Common myeloid progenitor, CD34-positive (primary cell): Measurements from ENCODE around the gene SHISAL1.
A peak's percentile ranks its signal among the peaks of the same experiment; 100 is the strongest.

Experiments used
- CTCF ChIA-PET: fragments of 350-600 bp; sonication (Branson Sonifier 250); formaldehyde crosslinking; loops from one replicate; lab custom pipeline; 2021; ENCODE audit warnings: antibody characterized with exemption; lab: Charles Lee
- POLR2A ChIA-PET: fragments of 350-600 bp; sonication (Branson Sonifier 250); formaldehyde crosslinking; loops from one replicate; lab custom pipeline; 2021; ENCODE audit warnings: antibody characterized with exemption; lab: Charles Lee
- DNase-seq, 3 donors: peaks; one replicate each; pipeline versions ENCODE4 v3.0.0 to v3.0.0-alpha.2; 2013
- H3K27ac ChIP-seq, 2 experiments: 1 replicate in 1 of 2; 2 replicates in 1 of 2; pipeline ENCODE4 v1.7.0; 2013; ENCODE audit warnings: inconsistent platforms in 2 of 2, low read length in 2 of 2, mild to moderate bottlenecking in 2 of 2, low read depth in 1 of 2, moderate library complexity in 1 of 2; ENCODE audit not compliant: severe bottlenecking in 2 of 2, insufficient read depth in 1 of 2, poor library complexity in 1 of 2
- H3K27me3 ChIP-seq, 5 experiments: replicated peaks in 2 of 5; 1 replicate in 3 of 5; 2 replicates in 2 of 5; pipeline versions ENCODE4 v1.6.1 to v1.7.0; 2013; ENCODE audit warnings: low read length in 4 of 5, mild to moderate bottlenecking in 2 of 5, moderate library complexity in 2 of 5, inconsistent platforms in 1 of 5; ENCODE audit not compliant: insufficient read depth in 5 of 5, control insufficient read depth in 4 of 5
- H3K36me3 ChIP-seq, 4 experiments: 1 replicate in 2 of 4; 2 replicates in 2 of 4; pipeline versions ENCODE4 v1.6.1 to v1.7.0; 2013; ENCODE audit warnings: low read length in 3 of 4, control low read depth in 1 of 4, mild to moderate bottlenecking in 1 of 4; ENCODE audit not compliant: control insufficient read depth in 4 of 4, insufficient read depth in 4 of 4
- H3K4me1 ChIP-seq, 4 experiments: 1 replicate in 3 of 4; 2 replicates in 1 of 4; pipeline versions ENCODE4 v1.6.1 to v1.7.1; 2013; ENCODE audit warnings: low read length in 3 of 4, mild to moderate bottlenecking in 3 of 4, control low read depth in 1 of 4, inconsistent platforms in 1 of 4, moderate library complexity in 1 of 4; ENCODE audit not compliant: control insufficient read depth in 4 of 4, insufficient read depth in 4 of 4; ENCODE audit errors: control extremely low read depth in 1 of 4
- H3K4me3 ChIP-seq, 7 experiments: 1 replicate in 4 of 7; 2 replicates in 3 of 7; pipeline versions ENCODE4 v1.5.1 to v1.7.0; 2013; ENCODE audit warnings: mild to moderate bottlenecking in 7 of 7, low read length in 6 of 7, moderate library complexity in 6 of 7, inconsistent platforms in 2 of 7, low read depth in 2 of 7, control low read depth in 1 of 7; ENCODE audit not compliant: insufficient read depth in 4 of 7, control insufficient read depth in 1 of 7; ENCODE audit errors: extremely low read depth in 1 of 7
- H3K9me3 ChIP-seq, 5 experiments: 1 replicate in 4 of 5; 2 replicates in 1 of 5; pipeline versions ENCODE4 v1.6.1 to v1.7.1; 2013; ENCODE audit warnings: low read length in 4 of 5, mild to moderate bottlenecking in 2 of 5, inconsistent platforms in 1 of 5, low read depth in 1 of 5, moderate library complexity in 1 of 5; ENCODE audit not compliant: control insufficient read depth in 4 of 5, insufficient read depth in 2 of 5; ENCODE audit errors: control extremely low read depth in 1 of 5
- WGBS: methylation state at CpG from one replicate; pipeline ENCODE4 v1.1.5; 2013; ENCODE audit not compliant: insufficient coverage; 5-methylcytosine and 5-hydroxymethylcytosine counted together

The SHISAL1 gene

DNA sequence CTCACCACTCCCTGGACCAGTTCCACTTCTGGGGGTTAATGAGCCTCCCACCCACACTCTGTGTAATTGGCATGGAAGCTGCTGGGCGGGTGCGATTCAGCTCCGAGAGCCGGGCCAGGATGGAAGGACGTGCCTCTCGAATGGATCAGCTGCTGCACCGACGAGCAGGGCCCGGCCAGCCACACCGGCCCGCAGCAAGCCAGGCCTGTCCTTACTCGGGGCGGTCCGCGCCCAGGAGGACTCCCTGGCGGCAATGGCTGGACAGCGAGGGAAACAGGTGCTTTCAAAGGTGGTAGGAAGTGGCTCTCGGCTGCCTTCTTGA lies 4.3 kb upstream of the SHISAL1 start:
- ChIA-PET CTCF (interaction anchor here (0.7 kb wide), 1 partner anchor 250 kb away, joined by 3 read pairs; no protein-coding TSS in a partner anchor), POLR2A (interaction anchor here (0.7 to 1.1 kb wide), 2 partner anchors 9 to 249 kb away, joined by 3 read pairs; no protein-coding TSS in a partner anchor)
- WGBS: 100% methylated on average over 3 of the region's 18 CpGs
- peaks cover 0 to 5% (median 0%) of the 10 kb centered on the region in 5 experiments for H3K27me3 ChIP-seq
- H3K36me3 ChIP-seq: no peaks in the 10 kb centered on the region
- no peaks in the 10 kb centered on the region for H3K9me3 ChIP-seq
- no peak overlapping the region for H3K27ac ChIP-seq
- H3K4me1 ChIP-seq: peaks cover 0 to 10% (median 7%) of the 10 kb centered on the region in 4 experiments
- no peak for DNase-seq
- no peak overlapping the region for H3K4me3 ChIP-seq

DNA sequence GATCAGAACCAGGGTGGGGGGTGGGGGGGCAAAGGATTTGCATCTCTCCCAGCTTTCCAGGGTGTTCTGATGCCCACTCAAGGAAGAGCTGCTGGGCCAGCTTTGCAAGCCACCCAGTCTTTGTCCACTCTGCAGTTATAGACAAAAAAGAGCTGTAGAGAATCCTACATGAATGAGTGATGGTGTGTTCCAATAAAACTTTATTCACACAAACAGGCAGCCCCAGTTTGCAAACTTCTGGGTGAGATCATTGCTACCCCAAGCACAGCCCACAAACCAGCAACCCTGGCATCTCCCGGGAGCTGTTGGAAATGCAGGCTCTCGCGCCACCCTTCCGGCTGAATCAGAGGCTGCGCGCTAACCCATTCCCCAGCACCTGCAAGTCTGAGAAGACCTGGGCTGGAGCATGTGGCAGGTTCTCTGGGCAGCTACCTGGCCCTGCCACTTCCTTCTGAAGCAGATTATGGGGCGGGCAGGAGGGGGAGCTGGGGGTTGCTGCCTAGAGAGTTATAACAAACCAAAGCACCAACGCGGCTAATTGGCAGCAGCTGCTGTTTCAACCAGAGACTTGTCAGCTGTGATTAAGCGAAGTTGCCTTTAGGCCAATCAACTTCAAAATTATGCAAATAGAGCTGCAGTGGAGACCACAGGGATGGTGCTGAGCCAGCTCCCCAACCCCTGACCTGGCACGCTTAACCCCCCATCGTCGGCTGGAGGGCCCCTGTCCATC lies 3.8 kb upstream of the SHISAL1 start:
- Histone ChIP-seq H3K27me3 (peaks cover 0 to 5% (median 0%) of the 10 kb centered on the region in 5 experiments), H3K36me3 (no peaks in the 10 kb centered on the region), H3K9me3 (no peaks in the 10 kb centered on the region), H3K4me3 (no peak overlapping the region), H3K27ac (no peak overlapping the region), H3K4me1 (peaks cover 0 to 10% (median 7%) of the 10 kb centered on the region in 4 experiments)
- 98% methylated on average over 9 of the region's 13 CpGs for WGBS
- no peak for DNase-seq
- ChIA-PET POLR2A (interaction anchor here (0.7 to 1.1 kb wide), 2 partner anchors 10 to 248 kb away, joined by 3 read pairs; no protein-coding TSS in a partner anchor), CTCF (interaction anchor here (0.7 kb wide), 1 partner anchor 251 kb away, joined by 3 read pairs; no protein-coding TSS in a partner anchor)

DNA sequence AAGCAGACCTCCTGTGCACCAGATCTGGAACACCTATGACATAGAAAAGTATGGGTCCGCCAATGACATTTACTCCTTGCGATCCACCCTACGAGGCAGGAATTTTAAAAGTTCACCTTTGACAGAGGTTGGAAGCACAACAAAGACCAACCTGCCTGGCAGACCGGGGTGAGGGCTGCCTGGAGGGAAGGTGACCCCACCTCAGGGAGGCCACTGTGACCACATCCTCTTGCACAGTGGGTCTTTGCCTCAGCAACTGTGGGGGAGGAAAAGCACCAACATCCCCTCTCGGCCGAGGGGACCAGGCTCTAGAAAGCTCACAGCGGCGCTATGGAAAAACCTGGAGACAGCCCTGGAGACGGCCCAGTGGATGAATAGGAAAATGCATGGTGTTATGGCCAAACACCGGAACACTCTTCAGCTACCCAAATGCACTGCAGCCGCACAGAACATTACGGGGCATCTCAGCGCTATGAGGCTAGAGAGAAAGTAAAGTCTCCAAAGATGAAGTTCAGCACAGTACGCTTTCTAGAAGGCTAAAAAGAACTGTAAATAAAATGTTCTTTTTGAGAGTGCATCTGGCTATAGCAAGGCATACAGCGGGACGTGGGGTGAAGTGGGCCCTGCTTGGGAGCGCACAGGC lies 1.8 kb upstream of the SHISAL1 start:
- H3K36me3 ChIP-seq: no peaks in the 10 kb centered on the region
- H3K27ac ChIP-seq: no peak overlapping the region
- ChIA-PET POLR2A (interaction anchor here (0.6 kb wide), 1 partner anchor 609 kb away, joined by 3 read pairs; no protein-coding TSS in a partner anchor), CTCF (no interaction called here)
- WGBS: 42% methylated on average over 14 of the region's 17 CpGs
- peaks cover 0 to 10% (median 7%) of the 10 kb centered on the region in 4 experiments for H3K4me1 ChIP-seq
- H3K4me3 ChIP-seq: peak overlapping the region in 1 of 7 experiments; percentile 39
- DNase-seq: peak in 1 of 3 donors; percentile 15
- H3K9me3 ChIP-seq: no peaks in the 10 kb centered on the region
- H3K27me3 ChIP-seq: peaks cover 0 to 2% (median 0%) of the 10 kb centered on the region in 5 experiments

DNA sequence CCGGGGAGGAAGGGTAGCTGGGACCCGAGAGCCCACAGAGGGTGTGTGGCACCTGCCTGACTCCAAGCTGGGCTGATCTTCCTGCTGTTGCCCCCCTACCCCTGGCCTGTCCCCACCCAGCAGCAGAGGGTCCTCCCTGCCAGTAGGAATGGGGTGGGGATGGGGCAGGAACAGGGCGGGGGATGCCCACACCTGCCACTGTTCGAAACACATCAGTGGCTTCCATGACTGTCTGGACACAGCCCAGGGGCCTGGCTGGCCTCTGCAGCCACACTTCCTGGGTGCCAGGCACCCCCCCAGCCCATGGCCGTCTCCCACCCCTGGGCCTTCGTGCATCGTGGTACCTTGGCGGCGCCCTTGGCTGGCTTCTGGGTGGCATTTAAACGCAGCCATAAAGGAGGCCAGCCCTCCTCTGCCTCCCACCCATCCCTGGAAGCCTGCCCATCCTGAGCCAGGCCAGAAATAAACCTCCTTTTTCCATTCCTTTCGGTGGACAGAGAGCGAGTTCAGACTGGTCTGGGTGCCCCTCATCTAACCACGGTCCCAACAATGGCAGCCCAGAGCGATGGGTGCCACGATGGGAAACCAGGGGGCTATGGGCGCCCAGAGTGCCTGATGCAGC lies 745 bp upstream of the SHISAL1 start:
- no peak overlapping the region for H3K4me3 ChIP-seq
- peaks cover 0 to 2% (median 0%) of the 10 kb centered on the region in 5 experiments for H3K27me3 ChIP-seq
- H3K9me3 ChIP-seq: no peaks in the 10 kb centered on the region
- ChIA-PET POLR2A (interaction anchor here (0.6 kb wide), 1 partner anchor 610 kb away, joined by 3 read pairs; no protein-coding TSS in a partner anchor), CTCF (no interaction called here)
- H3K27ac ChIP-seq: no peak overlapping the region
- H3K4me1 ChIP-seq: peaks cover 0 to 10% (median 7%) of the 10 kb centered on the region in 4 experiments
- no peaks in the 10 kb centered on the region for H3K36me3 ChIP-seq
- DNase-seq: no peak
- 94% methylated on average over 16 of the region's 16 CpGs for WGBS

DNA sequence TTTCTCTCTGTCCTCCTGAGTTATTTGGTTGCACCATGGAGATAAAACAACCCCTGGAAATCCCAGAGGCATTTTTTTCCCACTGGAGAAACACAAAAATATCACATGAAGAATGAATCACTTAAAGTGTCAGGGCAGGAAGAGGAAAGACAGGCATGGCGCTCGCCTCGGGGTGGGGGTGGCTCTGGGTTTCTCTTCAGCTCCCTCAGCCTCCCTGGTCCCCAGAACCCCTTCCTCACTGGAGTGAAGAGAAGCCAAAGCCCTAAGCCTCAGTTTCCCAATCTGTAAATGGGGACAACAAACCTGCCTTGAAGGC lies 938 bp downstream of the SHISAL1 start:
- CTCF ChIA-PET: no interaction called here
- no peak overlapping the region for H3K4me3 ChIP-seq
- no peaks in the 10 kb centered on the region for H3K9me3 ChIP-seq
- H3K36me3 ChIP-seq: no peaks in the 10 kb centered on the region
- no peak overlapping the region for H3K27ac ChIP-seq
- H3K4me1 ChIP-seq: peaks cover 0 to 10% (median 7%) of the 10 kb centered on the region in 4 experiments
- H3K27me3 ChIP-seq: peaks cover 0 to 2% (median 0%) of the 10 kb centered on the region in 5 experiments
- 30% methylated on average over 3 of the region's 3 CpGs for WGBS
- POLR2A ChIA-PET: no interaction called here
- no peak for DNase-seq

DNA sequence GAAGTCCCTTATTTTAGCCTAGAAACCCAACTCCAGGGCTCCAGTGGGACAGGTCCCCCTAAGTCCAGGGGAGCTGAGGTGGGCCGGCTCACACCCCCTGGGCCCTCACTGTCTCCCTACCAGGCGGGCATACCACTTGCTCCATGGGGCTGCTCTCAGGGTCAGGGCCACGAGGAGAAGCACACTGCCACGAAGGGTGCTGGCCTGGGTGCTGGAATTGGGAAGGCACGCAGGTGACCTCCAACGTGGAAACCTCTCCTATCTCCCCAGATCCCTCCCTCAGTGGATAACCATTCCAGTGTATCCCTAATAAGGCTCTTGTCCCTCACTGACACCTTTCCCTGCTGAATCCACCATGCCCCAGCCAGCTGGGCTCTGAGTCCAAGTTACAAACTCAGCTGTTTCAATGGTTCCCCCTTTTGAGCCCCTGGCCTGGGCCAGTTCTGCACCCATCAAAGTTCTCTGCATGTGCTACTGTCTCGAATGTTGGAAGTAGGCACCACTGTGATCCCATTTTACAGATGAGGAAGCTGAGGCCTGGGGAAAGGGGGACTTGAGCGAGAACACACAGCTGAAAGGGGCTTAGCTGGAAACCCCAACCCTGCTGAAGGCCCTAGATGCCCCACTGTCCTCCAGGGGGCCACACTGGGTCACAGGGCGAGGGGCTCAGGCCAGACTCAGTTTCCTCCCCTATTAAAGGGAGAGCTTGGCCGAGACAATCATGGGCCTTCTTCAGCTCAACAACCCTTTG lies 1.5 kb downstream of the SHISAL1 start:
- ChIA-PET POLR2A (no interaction called here), CTCF (interaction anchor here (0.8 kb wide), 1 partner anchor 14 kb away, joined by 3 read pairs; no protein-coding TSS in a partner anchor)
- H3K36me3 ChIP-seq: no peaks in the 10 kb centered on the region
- DNase-seq: no peak
- 94% methylated on average over 10 of the region's 10 CpGs for WGBS
- peaks cover 0 to 2% (median 0%) of the 10 kb centered on the region in 5 experiments for H3K27me3 ChIP-seq
- H3K9me3 ChIP-seq: no peaks in the 10 kb centered on the region
- H3K27ac ChIP-seq: no peak overlapping the region
- H3K4me3 ChIP-seq: no peak overlapping the region
- H3K4me1 ChIP-seq: peaks cover 0 to 10% (median 7%) of the 10 kb centered on the region in 4 experiments
